Activated naive CD8-positive, alpha-beta T cell (primary cell): ENCODE results near the gene ANKRD7.
"Not testable (repeated sequence)": the region's sequence is repeated elsewhere in the genome, so short reads cannot be mapped to it uniquely, and the experiment has no call there.

Source experiments
- H3K27ac Mint-ChIP-seq: one replicate; pipeline ENCODE4 v1.8.0; 2021; ENCODE audit warnings: mixed read lengths
- H3K27me3 Mint-ChIP-seq: one replicate; pipeline ENCODE4 v1.8.0; 2021; ENCODE audit warnings: mixed read lengths
- H3K36me3 Mint-ChIP-seq: one replicate; pipeline ENCODE4 v1.8.0; 2021; ENCODE audit warnings: mixed read lengths
- H3K4me1 Mint-ChIP-seq: one replicate; pipeline ENCODE4 v1.8.0; 2021; ENCODE audit warnings: low read depth, mixed read lengths
- H3K4me3 Mint-ChIP-seq: one replicate; pipeline ENCODE4 v1.8.0; 2021; ENCODE audit warnings: mild to moderate bottlenecking, mixed read lengths
- H3K9me3 Mint-ChIP-seq: one replicate; pipeline ENCODE4 v1.8.0; 2021; ENCODE audit warnings: low read depth, mixed read lengths

Gene ANKRD7

DNA sequence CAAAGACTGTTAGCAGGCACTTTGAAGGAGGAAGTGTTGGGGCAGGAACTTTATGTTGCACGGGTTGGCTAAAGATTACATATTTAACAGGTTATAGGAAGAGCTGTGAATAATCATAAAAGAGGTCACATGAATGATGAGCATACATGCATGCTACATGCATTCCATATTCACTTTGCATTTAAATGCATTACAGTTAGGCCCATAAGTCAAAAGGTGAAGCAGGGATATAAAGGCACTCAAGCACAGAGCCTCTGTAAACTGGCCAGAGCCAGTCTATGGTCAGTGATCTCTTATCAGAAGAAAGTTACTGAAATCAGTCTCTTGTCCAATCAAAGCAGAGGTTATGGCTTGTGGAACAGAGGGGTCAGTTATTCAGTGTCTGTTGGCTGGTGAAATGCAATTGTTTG is 7.3 kb upstream of the ANKRD7 start:
- Mint-ChIP-seq H3K9me3 (no peaks in the 10 kb centered on the region), H3K27me3 (no peaks in the 10 kb centered on the region), H3K36me3 (no peaks in the 10 kb centered on the region), H3K4me3 (no peak overlapping the region), H3K27ac (no peak overlapping the region), H3K4me1 (peaks cover 14% of the 10 kb centered on the region)

- Mint-ChIP-seq H3K4me3 (no peak overlapping the region), H3K27me3 (no peaks in the 10 kb centered on the region), H3K4me1 (peaks cover 14% of the 10 kb centered on the region), H3K9me3 (no peaks in the 10 kb centered on the region), H3K27ac (no peak overlapping the region), H3K36me3 (no peaks in the 10 kb centered on the region)
These were observed 5.9 kb upstream of the ANKRD7 start for GRCh38 chr7:118218413-118219156.

DNA sequence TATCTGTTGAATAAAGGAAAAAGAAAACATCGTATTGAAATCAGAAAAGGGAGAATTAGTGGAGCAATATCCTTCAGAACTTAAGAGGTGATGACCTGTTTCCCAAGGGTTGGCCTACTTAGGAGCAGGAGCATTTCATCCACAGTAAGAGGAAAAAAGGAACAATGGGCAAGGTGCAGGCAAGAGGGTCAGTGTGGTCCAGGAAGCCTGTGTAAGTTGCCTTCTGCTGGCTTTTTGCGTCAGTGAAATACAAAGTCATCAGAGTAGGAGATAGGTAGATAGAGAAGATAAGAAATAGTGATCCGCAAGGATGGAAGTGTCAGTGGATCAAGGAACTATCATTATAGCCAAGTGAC is 5.4 kb upstream of the ANKRD7 start:
- peaks cover 10% of the 10 kb centered on the region for H3K4me1 Mint-ChIP-seq
- H3K9me3 Mint-ChIP-seq: no peaks in the 10 kb centered on the region
- no peaks in the 10 kb centered on the region for H3K36me3 Mint-ChIP-seq
- H3K4me3 Mint-ChIP-seq: no peak overlapping the region
- H3K27ac Mint-ChIP-seq: no peak overlapping the region
- H3K27me3 Mint-ChIP-seq: no peaks in the 10 kb centered on the region

DNA sequence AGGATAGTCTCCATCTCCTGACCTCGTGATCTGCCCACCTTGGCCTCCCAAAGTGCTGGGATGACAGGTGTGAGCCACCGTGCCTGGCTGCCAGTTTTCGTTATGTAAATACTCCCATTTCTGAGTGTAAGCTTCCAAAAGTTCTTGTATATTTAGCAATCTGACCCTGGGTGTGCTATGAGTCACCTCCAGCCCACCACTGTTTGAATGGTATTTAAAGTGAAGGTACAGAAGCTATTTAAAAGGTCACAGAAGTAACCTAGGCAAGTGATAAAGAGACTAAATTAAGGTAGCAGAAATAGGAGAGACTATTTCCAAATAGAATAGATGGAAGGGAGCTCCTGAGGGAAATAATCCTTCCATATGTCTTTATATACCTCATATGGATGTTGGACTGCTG is 3.9 kb upstream of the ANKRD7 start:
- H3K36me3 Mint-ChIP-seq: no peaks in the 10 kb centered on the region
- no peak overlapping the region for H3K4me3 Mint-ChIP-seq
- H3K27ac Mint-ChIP-seq: no peak overlapping the region
- no peaks in the 10 kb centered on the region for H3K4me1 Mint-ChIP-seq
- H3K9me3 Mint-ChIP-seq: no peaks in the 10 kb centered on the region
- H3K27me3 Mint-ChIP-seq: no peaks in the 10 kb centered on the region

DNA sequence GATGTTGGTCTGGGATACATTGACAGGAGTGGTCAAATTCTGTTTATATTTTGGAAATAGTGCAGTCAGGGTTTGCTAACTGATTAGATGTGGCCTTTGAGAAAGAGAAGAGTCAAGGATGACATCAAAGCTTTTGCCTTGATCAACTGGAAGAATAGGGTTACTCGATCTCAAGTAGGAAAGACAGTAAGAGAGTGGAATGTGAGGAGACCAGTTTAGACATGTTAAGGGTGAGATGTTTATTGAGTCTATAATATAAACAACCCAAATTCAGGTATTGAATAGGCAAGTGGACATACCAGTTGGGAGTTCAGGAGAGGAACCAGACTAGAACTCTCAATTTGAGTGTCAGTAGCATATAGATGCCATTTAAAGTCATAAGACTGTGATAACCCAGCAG is 1.9 kb upstream of the ANKRD7 start:
- no peak overlapping the region for H3K27ac Mint-ChIP-seq
- H3K36me3 Mint-ChIP-seq: no peaks in the 10 kb centered on the region
- peaks cover 1% of the 10 kb centered on the region for H3K27me3 Mint-ChIP-seq
- H3K9me3 Mint-ChIP-seq: no peaks in the 10 kb centered on the region
- no peaks in the 10 kb centered on the region for H3K4me1 Mint-ChIP-seq
- H3K4me3 Mint-ChIP-seq: no peak overlapping the region

DNA sequence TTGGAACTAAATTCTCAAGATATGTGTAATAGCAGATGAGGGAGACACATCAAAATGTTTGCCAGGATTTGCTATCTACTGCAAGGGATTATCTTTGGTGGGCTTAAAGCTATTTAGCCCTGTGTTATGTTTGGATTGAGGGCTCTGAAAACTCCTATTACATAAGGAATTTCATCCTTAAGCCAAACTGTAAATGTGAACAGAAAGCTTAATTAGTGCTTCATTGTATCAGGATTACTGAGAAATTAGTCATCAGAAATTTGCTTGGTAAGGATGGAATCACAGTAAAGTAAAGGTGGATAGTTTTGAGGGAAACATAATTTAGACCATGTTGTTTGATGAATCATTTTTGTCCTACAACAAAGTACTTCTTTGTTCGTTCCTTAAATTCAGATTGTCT is 8.3 kb downstream of the ANKRD7 start:
- H3K27ac Mint-ChIP-seq: no peak overlapping the region
- H3K27me3 Mint-ChIP-seq: peaks cover 3% of the 10 kb centered on the region
- H3K36me3 Mint-ChIP-seq: no peaks in the 10 kb centered on the region
- no peak overlapping the region for H3K4me3 Mint-ChIP-seq
- no peaks in the 10 kb centered on the region for H3K9me3 Mint-ChIP-seq
- H3K4me1 Mint-ChIP-seq: no peaks in the 10 kb centered on the region

DNA sequence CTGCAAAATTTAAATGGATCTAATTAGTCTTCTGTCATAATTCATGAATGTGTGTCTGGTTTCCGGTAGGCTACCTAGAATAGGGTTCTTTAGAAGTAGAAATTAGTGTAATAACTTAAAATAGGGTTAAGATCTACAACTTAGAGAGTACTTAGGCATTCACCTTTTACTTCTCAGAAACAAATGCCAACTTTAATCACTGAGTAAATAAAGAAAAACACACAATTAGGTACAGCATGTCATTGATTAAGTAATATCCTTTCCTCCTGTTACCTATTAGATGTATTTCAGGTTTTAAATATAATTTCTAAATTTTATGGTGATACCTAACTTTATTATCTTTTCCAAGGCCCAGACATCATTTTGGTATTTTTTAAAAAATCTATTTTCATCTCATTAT is 9.3 kb downstream of the ANKRD7 start:
- Mint-ChIP-seq H3K4me1 (no peaks in the 10 kb centered on the region), H3K4me3 (no peak overlapping the region), H3K9me3 (no peaks in the 10 kb centered on the region), H3K36me3 (no peaks in the 10 kb centered on the region), H3K27me3 (peaks cover 2% of the 10 kb centered on the region), H3K27ac (no peak overlapping the region)

GRCh38 chr7:118239014-118239413 is 14.5 kb downstream of the ANKRD7 start:
- peaks cover 2% of the 10 kb centered on the region for H3K27me3 Mint-ChIP-seq
- H3K9me3 Mint-ChIP-seq: no peaks in the 10 kb centered on the region
- no peak overlapping the region for H3K4me3 Mint-ChIP-seq
- no peaks in the 10 kb centered on the region for H3K4me1 Mint-ChIP-seq
- H3K27ac Mint-ChIP-seq: no peak overlapping the region
- peaks cover 2% of the 10 kb centered on the region for H3K36me3 Mint-ChIP-seq

DNA sequence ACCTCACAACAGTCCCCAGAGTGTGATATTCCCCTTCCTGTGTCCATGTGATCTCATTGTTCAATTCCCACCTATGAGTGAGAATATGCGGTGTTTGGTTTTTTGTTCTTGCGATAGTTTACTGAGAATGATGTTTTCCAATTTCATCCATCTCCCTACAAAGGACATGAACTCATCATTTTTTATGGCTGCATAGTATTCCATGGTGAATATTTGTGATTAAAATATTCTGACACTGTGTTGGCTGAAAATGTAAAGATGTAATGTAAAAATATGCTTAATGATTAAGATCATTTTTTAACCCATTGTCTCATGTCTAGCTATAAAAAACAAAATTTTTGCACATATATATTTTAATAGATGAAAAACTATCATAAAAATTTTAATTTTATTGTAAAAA is 15.8 kb downstream of the ANKRD7 start:
- not testable (repeated sequence) for H3K36me3 Mint-ChIP-seq, H3K27me3 Mint-ChIP-seq, H3K4me3 Mint-ChIP-seq, H3K4me1 Mint-ChIP-seq, H3K9me3 Mint-ChIP-seq, H3K27ac Mint-ChIP-seq

- peaks cover 2% of the 10 kb centered on the region for H3K27me3 Mint-ChIP-seq
- H3K4me1 Mint-ChIP-seq: no peaks in the 10 kb centered on the region
- H3K36me3 Mint-ChIP-seq: peaks cover 2% of the 10 kb centered on the region
- no peaks in the 10 kb centered on the region for H3K9me3 Mint-ChIP-seq
- no peak overlapping the region for H3K27ac Mint-ChIP-seq
- no peak overlapping the region for H3K4me3 Mint-ChIP-seq
These were observed 19.2 kb downstream of the ANKRD7 start for GRCh38 chr7:118243695-118244094.

GRCh38 chr7:118245267-118246040 is 20.9 kb downstream of the ANKRD7 start:
- Mint-ChIP-seq H3K4me3 (no peak overlapping the region), H3K4me1 (no peaks in the 10 kb centered on the region), H3K9me3 (no peaks in the 10 kb centered on the region), H3K27me3 (peaks cover 2% of the 10 kb centered on the region), H3K36me3 (peaks cover 2% of the 10 kb centered on the region), H3K27ac (no peak overlapping the region)

DNA sequence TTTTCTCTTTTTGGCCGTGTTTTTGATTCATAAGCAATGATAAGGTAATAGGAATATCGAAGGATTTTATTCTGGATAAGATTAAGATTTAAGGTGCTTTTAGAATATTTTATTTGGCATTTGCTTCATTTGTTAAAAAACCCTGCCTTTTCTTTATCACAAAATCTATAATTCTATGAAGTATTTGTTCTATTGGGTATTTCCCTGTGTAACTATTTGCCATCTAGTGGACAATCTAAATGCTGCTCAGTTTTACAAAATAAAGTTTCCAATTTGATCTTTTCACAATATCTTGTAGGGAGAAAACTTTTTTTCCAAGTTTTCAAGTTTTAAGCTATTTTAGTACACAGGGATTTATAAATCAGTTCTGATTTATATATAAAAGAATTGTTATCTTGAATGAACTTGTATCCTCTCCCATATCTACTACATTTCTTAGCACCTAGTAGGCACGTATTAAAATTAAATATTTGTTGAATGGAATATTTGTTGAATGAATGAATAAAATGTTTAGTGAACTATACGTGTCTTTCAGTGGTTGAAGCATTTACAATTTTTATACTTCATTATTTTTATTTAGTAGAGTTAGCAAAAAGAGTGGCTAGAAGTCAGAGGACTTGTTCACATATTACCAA is 26.5 kb downstream of the ANKRD7 start:
- no peak overlapping the region for H3K27ac Mint-ChIP-seq
- H3K9me3 Mint-ChIP-seq: no peaks in the 10 kb centered on the region
- no peaks in the 10 kb centered on the region for H3K36me3 Mint-ChIP-seq
- H3K27me3 Mint-ChIP-seq: peaks cover 5% of the 10 kb centered on the region
- no peaks in the 10 kb centered on the region for H3K4me1 Mint-ChIP-seq
- H3K4me3 Mint-ChIP-seq: no peak overlapping the region

GRCh38 chr7:118252087-118252486 is 27.6 kb downstream of the ANKRD7 start:
- Mint-ChIP-seq H3K27me3 (peaks cover 5% of the 10 kb centered on the region), H3K36me3 (no peaks in the 10 kb centered on the region), H3K9me3 (no peaks in the 10 kb centered on the region), H3K4me3 (no peak overlapping the region), H3K4me1 (no peaks in the 10 kb centered on the region), H3K27ac (no peak overlapping the region)

- H3K27me3 Mint-ChIP-seq: peaks cover 2% of the 10 kb centered on the region
- H3K4me1 Mint-ChIP-seq: no peaks in the 10 kb centered on the region
- no peak overlapping the region for H3K4me3 Mint-ChIP-seq
- H3K27ac Mint-ChIP-seq: no peak overlapping the region
- H3K36me3 Mint-ChIP-seq: no peaks in the 10 kb centered on the region
- no peaks in the 10 kb centered on the region for H3K9me3 Mint-ChIP-seq
These were observed 34.6 kb downstream of the ANKRD7 start for GRCh38 chr7:118259115-118259514.

DNA sequence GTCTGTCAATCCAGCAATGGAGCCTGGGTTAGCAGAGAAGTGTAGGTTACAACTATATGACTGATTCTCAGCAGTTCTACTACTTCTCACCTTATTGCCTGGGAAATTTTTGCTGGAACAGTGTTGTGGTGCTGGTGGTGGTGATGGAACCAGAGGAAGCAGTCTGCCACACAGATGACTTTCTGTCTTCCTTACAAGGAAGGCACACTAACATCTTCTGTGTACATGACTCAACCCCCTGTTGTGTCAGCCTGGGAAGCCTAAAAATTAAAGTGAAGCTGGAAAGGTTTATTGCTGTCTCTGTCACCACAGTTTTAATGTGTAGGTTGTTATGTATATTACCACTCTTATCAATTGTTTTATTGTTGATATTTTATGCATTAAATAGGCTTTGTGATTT is 40.3 kb downstream of the ANKRD7 start:
- Mint-ChIP-seq H3K36me3 (no peaks in the 10 kb centered on the region), H3K27ac (no peak overlapping the region), H3K4me1 (no peaks in the 10 kb centered on the region), H3K9me3 (no peaks in the 10 kb centered on the region), H3K4me3 (no peak overlapping the region), H3K27me3 (peaks cover 1% of the 10 kb centered on the region)
